CD14-positive monocyte (primary cell): Measurements from ENCODE around the gene MEX3A. TPM values are rescaled to one million over a fixed set of nuclear protein-coding genes. Genes with fewer than 3 reads are reported as not detected.
A peak's percentile ranks its signal among the peaks of the same experiment; 100 is the strongest.

Source experiments
- DNase-seq, 3 donors: peaks; one replicate each; pipeline ENCODE4 v3.0.0-alpha.2; 2011 to 2022
- H2AFZ ChIP-seq: 2 replicates; pipeline ENCODE4 v1.6.0; 2012; ENCODE audit warnings: mild to moderate bottlenecking, low read depth, low read length, inconsistent platforms; ENCODE audit not compliant: insufficient read depth, poor library complexity, severe bottlenecking
- H3K27ac ChIP-seq, 2 donors: 1 replicate in 1 of 2; 2 replicates in 1 of 2; pipeline ENCODE4 v1.5.1; 2012 to 2013; ENCODE audit warnings: low read length in 2 of 2, control low read depth in 1 of 2, inconsistent platforms in 1 of 2, low read depth in 1 of 2, mild to moderate bottlenecking in 1 of 2
- H3K27me3 ChIP-seq, 2 donors: one replicate each; pipeline versions ENCODE4 v1.6.0 to v1.6.1; 2011 to 2013; ENCODE audit warnings: low read length in 2 of 2; ENCODE audit not compliant: control insufficient read depth in 2 of 2, insufficient read depth in 2 of 2
- H3K36me3 ChIP-seq, 2 donors: replicated peaks in 1 of 2; 1 replicate in 1 of 2; 2 replicates in 1 of 2; pipeline versions ENCODE4 v1.5.1 to v1.6.1; 2012 to 2013; ENCODE audit warnings: low read length in 2 of 2, control low read depth in 1 of 2, inconsistent platforms in 1 of 2, mild to moderate bottlenecking in 1 of 2; ENCODE audit not compliant: insufficient read depth in 2 of 2, control insufficient read depth in 1 of 2
- H3K4me1 ChIP-seq, 2 donors: 1 replicate in 1 of 2; 2 replicates in 1 of 2; pipeline versions ENCODE4 v1.5.1 to v1.6.1; 2012 to 2013; ENCODE audit warnings: low read length in 2 of 2, control low read depth in 1 of 2, inconsistent platforms in 1 of 2, mild to moderate bottlenecking in 1 of 2, moderate library complexity in 1 of 2; ENCODE audit not compliant: insufficient read depth in 2 of 2, control insufficient read depth in 1 of 2
- H3K4me2 ChIP-seq: replicated peaks from 2 replicates; pipeline ENCODE3; 2012; ENCODE audit warnings: low read length, moderate library complexity, mild to moderate bottlenecking; ENCODE audit not compliant: poor library complexity, severe bottlenecking; ENCODE audit errors: extremely low read depth
- H3K4me3 ChIP-seq, 3 experiments: fragments of 200-600 bp in 1 of 3; sonication (generic) in 1 of 3; replicated peaks in 1 of 3; 1 replicate in 2 of 3; 2 replicates in 1 of 3; pipeline ENCODE4 v1.5.1; 2011 to 2013; ENCODE audit warnings: low read length in 3 of 3, mild to moderate bottlenecking in 3 of 3, control low read depth in 2 of 3, low read depth in 2 of 3, inconsistent platforms in 1 of 3, moderate library complexity in 1 of 3
- H3K79me2 ChIP-seq: 2 replicates; pipeline ENCODE4 v1.6.0; 2012; ENCODE audit warnings: mild to moderate bottlenecking, control low read depth, inconsistent platforms, low read length, moderate library complexity; ENCODE audit not compliant: insufficient read depth
- H3K9ac ChIP-seq: 2 replicates; pipeline ENCODE4 v1.6.0; 2017; ENCODE audit warnings: low read length, mild to moderate bottlenecking; ENCODE audit not compliant: insufficient read depth, poor library complexity, severe bottlenecking
- H3K9me3 ChIP-seq, 2 donors: replicated peaks in 1 of 2; 1 replicate in 1 of 2; 2 replicates in 1 of 2; pipeline versions ENCODE4 v1.5.1 to v1.6.1; 2012 to 2013; ENCODE audit warnings: low read length in 2 of 2, control low read depth in 1 of 2; ENCODE audit not compliant: control insufficient read depth in 1 of 2, insufficient read depth in 1 of 2
- H4K20me1 ChIP-seq: 2 replicates; pipeline ENCODE4 v1.6.0; 2012; ENCODE audit warnings: mild to moderate bottlenecking, low read length, control low read depth, moderate library complexity; ENCODE audit not compliant: insufficient read depth
- H3K27ac Mint-ChIP-seq, 7 donors: one replicate each; pipeline ENCODE4 v1.8.0; 2020; ENCODE audit warnings: mild to moderate bottlenecking in 7 of 7, mixed read lengths in 7 of 7, moderate library complexity in 6 of 7, inconsistent platforms in 2 of 7
- H3K27me3 Mint-ChIP-seq, 3 donors: one replicate each; pipeline ENCODE4 v1.8.0; 2021 to 2022; ENCODE audit warnings: low read depth in 3 of 3, mild to moderate bottlenecking in 3 of 3, mixed read lengths in 3 of 3, moderate library complexity in 3 of 3, inconsistent platforms in 1 of 3
- H3K36me3 Mint-ChIP-seq, 2 donors: one replicate each; pipeline ENCODE4 v1.8.0; 2020; ENCODE audit warnings: mixed read lengths in 2 of 2, inconsistent platforms in 1 of 2, mild to moderate bottlenecking in 1 of 2
- H3K4me1 Mint-ChIP-seq: one replicate; pipeline ENCODE4 v1.8.0; 2020; ENCODE audit warnings: mild to moderate bottlenecking, mixed read lengths
- H3K4me3 Mint-ChIP-seq, 2 donors: one replicate each; pipeline ENCODE4 v1.8.0; 2020; ENCODE audit warnings: mild to moderate bottlenecking in 2 of 2, mixed read lengths in 2 of 2, moderate library complexity in 1 of 2
- H3K9me3 Mint-ChIP-seq, 7 donors: one replicate each; pipeline ENCODE4 v1.8.0; 2020 to 2022; ENCODE audit warnings: mixed read lengths in 7 of 7, mild to moderate bottlenecking in 6 of 7, moderate library complexity in 6 of 7, inconsistent platforms in 2 of 7
- CTCF ChIP-seq: fragments of 200-600 bp; IDR thresholded peaks from one replicate; pipeline ENCODE4 v1.8.0; 2022; ENCODE audit warnings: antibody characterized with exemption, mild to moderate bottlenecking
- WGBS: methylation state at CpG from one replicate; pipeline ENCODE4 v1.1.5; 2013; ENCODE audit warnings: missing lambda C conversion rate; ENCODE audit not compliant: insufficient coverage; 5-methylcytosine and 5-hydroxymethylcytosine counted together
- intact Hi-C, 2 donors: fragments of 100-400 bp; cut with micrococcal nuclease; formaldehyde crosslinking; loops; one replicate each; pipeline versions ENCODE4 v1.15.0 to v1.15.1; 2023
- polyA plus RNA-seq, 3 donors: library from polyadenylated mRNA; depleted of rRNA in 1 of 3; unstranded in 2 of 3; stranded (reverse) in 1 of 3; fragments of 300-500 nt in 2 of 3; fragments of >200 nt in 1 of 3; fragmentation: Illumina TruSeq in 2 of 3; gene quantifications; 1 replicate in 2 of 3; 2 replicates in 1 of 3; pipeline ENCODE4 v1.2.3, GENCODE V29; 2012 to 2021

MEX3A gene
- polyA plus RNA-seq, 3 donors: not detected

GRCh38 chr1:156025876-156026275, 56.4 kb downstream of the MEX3A start:
- H3K9me3 ChIP-seq: no peaks in the 10 kb centered on the region
- peak; percentile 18 to 44 (median 21) for DNase-seq
- Mint-ChIP-seq H3K4me1 (peaks cover 4% of the 10 kb centered on the region), H3K27me3 (peaks cover 11 to 17% (median 17%) of the 10 kb centered on the region in 3 donors), H3K36me3 (no peaks in the 10 kb centered on the region), H3K9me3 (peaks cover 0 to 3% (median 0%) of the 10 kb centered on the region in 7 donors), H3K4me3 (no peak overlapping the region), H3K27ac (no peak overlapping the region)
- no peaks in the 10 kb centered on the region for H3K79me2 ChIP-seq
- no peak overlapping the region for H3K4me3 ChIP-seq
- TF ChIP-seq CTCF: peak; percentile 65
- H3K9ac ChIP-seq: no peak overlapping the region
- H4K20me1 ChIP-seq: no peaks in the 10 kb centered on the region
- no peak overlapping the region for H3K27ac ChIP-seq
- intact Hi-C loops: loop anchor here in 1 of 2 donors (2.0 kb wide), 1 partner anchor 25 kb away; no protein-coding TSS in a partner anchor
- H3K36me3 ChIP-seq: no peaks in the 10 kb centered on the region
- no peak overlapping the region for H3K4me2 ChIP-seq
- 7% methylated on average over 8 of the region's 9 CpGs for WGBS
- H3K27me3 ChIP-seq: no peaks in the 10 kb centered on the region
- H2AFZ ChIP-seq: peak overlapping the region; percentile 57
- peaks cover 2 to 3% of the 10 kb centered on the region in 2 donors for H3K4me1 ChIP-seq

GRCh38 chr1:156024801-156025200, 57.5 kb downstream of the MEX3A start:
- Histone ChIP-seq H3K27me3 (no peaks in the 10 kb centered on the region), H3K9me3 (no peaks in the 10 kb centered on the region), H2AFZ (no peak overlapping the region), H3K9ac (no peak overlapping the region), H3K4me2 (no peak overlapping the region), H3K4me3 (no peak overlapping the region), H3K4me1 (peaks cover 9 to 11% of the 10 kb centered on the region in 2 donors), H3K36me3 (no peaks in the 10 kb centered on the region), H4K20me1 (peaks cover 3% of the 10 kb centered on the region), H3K27ac (no peak overlapping the region), H3K79me2 (peaks cover 10% of the 10 kb centered on the region)
- Mint-ChIP-seq H3K27ac (no peak overlapping the region), H3K9me3 (peaks cover 0 to 3% (median 0%) of the 10 kb centered on the region in 7 donors), H3K4me3 (peak overlapping the region in 1 of 2 donors; percentile 26), H3K36me3 (peaks cover 1% of the 10 kb centered on the region in 2 donors), H3K4me1 (peaks cover 11% of the 10 kb centered on the region), H3K27me3 (peaks cover 11 to 17% (median 17%) of the 10 kb centered on the region in 3 donors)
- intact Hi-C loops: loop anchor here in 1 of 2 donors (5.0 kb wide), 1 partner anchor 32 kb away; no protein-coding TSS in a partner anchor
- no peak for TF ChIP-seq CTCF
- 92% methylated on average over 5 of the region's 5 CpGs for WGBS
- no peak for DNase-seq

Other genes starting within 250 kb of the MEX3A start
- gene GON4L, start 225.3 kb downstream of the MEX3A start, polyA plus RNA-seq: 10 to 100 TPM in 2 of 3 donors, 1 to 10 TPM in 1; 8.5 to 39.5 (median 14.0) TPM
- 10 to 100 TPM in 1 of 3 donors, 1 to 10 TPM in 2; 5.1 to 11.0 (median 9.6) TPM for gene SYT11, start 222.9 kb downstream of the MEX3A start, polyA plus RNA-seq
- gene RIT1, start 171.1 kb downstream of the MEX3A start, polyA plus RNA-seq: 10 to 100 TPM; 57.2 to 76.8 (median 69.6) TPM
- 10 to 100 TPM in 1 of 3 donors, 1 to 10 TPM in 2; 3.4 to 22.0 (median 3.5) TPM for gene KHDC4, start 148.1 kb downstream of the MEX3A start, polyA plus RNA-seq
- under 1 TPM in 1 of 3 donors, not detected in 2; 0.08 TPM for gene RXFP4, start 140.8 kb downstream of the MEX3A start, polyA plus RNA-seq
- gene ARHGEF2, start 103.9 kb downstream of the MEX3A start, polyA plus RNA-seq: 100 to 1,000 TPM in 1 of 3 donors, 10 to 100 TPM in 2; 15.4 to 271 (median 18.6) TPM
- gene SSR2, start 61.5 kb downstream of the MEX3A start, polyA plus RNA-seq: 100 to 1,000 TPM; 374 to 614 (median 414) TPM
- gene UBQLN4, start 28.7 kb downstream of the MEX3A start, polyA plus RNA-seq: 10 to 100 TPM in 1 of 3 donors, 1 to 10 TPM in 2; 2.3 to 15.9 (median 2.9) TPM
- gene LAMTOR2, start 27.7 kb downstream of the MEX3A start, polyA plus RNA-seq: 100 to 1,000 TPM in 2 of 3 donors, 10 to 100 TPM in 1; 99.8 to 227 (median 210) TPM
- gene RAB25, start 21.3 kb downstream of the MEX3A start, polyA plus RNA-seq: under 1 TPM in 1 of 3 donors, not detected in 2; 0.23 TPM
- gene LMNA, start 32.2 kb upstream of the MEX3A start, polyA plus RNA-seq: 10 to 100 TPM; 16.5 to 45.5 (median 24.7) TPM
- gene SEMA4A, start 71.1 kb upstream of the MEX3A start, polyA plus RNA-seq: 100 to 1,000 TPM in 2 of 3 donors, 10 to 100 TPM in 1; 72.3 to 121 (median 116) TPM
- gene SLC25A44, start 111.6 kb upstream of the MEX3A start, polyA plus RNA-seq: 10 to 100 TPM; 17.1 to 28.8 (median 24.1) TPM
- gene PMF1, start 130.5 kb upstream of the MEX3A start, polyA plus RNA-seq: 10 to 100 TPM; 83.7 to 90.4 (median 86.1) TPM
- 1 to 10 TPM in 1 of 3 donors, not detected in 2; 2.2 TPM for gene BGLAP, start 159.7 kb upstream of the MEX3A start, polyA plus RNA-seq
- gene PAQR6, start 165.6 kb upstream of the MEX3A start, polyA plus RNA-seq: 1 to 10 TPM in 1 of 3 donors, not detected in 2; 7.7 TPM
- gene SMG5, start 200.4 kb upstream of the MEX3A start, polyA plus RNA-seq: 10 to 100 TPM in 1 of 3 donors, 1 to 10 TPM in 2; 4.4 to 72.4 (median 7.0) TPM
- gene TMEM79, start 201.9 kb upstream of the MEX3A start, polyA plus RNA-seq: 10 to 100 TPM in 1 of 3 donors, 1 to 10 TPM in 2; 1.2 to 12.0 (median 1.4) TPM
- 10 to 100 TPM; 24.3 to 59.6 (median 34.7) TPM for gene GLMP, start 213.2 kb upstream of the MEX3A start, polyA plus RNA-seq
- gene VHLL, start 216.8 kb upstream of the MEX3A start, polyA plus RNA-seq: not detected